HG03025 (cell line): ENCODE measurements around the gene OR10A6.

Experiments used
- ATAC-seq: cut with Tn5 transposase; IDR thresholded peaks from one replicate; pipeline ENCODE4 v1.9.1; 2021; ENCODE audit warnings: mild to moderate bottlenecking, moderate library complexity; ENCODE audit not compliant: unreplicated experiment, low FRiP score

OR10A6 gene

DNA sequence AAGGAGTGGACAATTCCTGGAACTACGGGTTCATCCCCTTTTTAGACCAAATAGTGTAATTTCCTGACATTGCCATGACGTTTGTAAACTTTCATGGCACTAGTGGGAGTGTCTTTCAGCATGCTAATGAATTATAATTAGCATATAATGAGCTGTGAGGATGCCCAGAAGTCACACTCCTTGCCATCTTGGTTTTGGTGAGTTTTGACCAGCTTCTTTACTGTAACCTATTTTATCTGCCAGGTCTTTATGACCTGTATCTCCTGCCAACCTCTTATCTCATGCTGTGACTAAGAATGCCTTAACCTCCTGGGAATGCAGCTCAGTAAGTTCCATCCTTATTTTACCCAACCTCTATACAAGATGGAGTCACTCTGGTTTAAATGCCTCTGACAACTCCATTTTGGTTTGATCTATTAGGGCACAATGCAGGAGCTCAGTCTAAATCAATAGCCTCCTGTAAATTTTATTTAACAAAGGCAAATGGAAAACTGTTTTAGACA is 20.7 kb downstream of the OR10A6 start:
- ATAC-seq = no peak

- ATAC-seq = no peak
These were observed 21.3 kb downstream of the OR10A6 start for GRCh38 chr11:7909585-7910285.

DNA sequence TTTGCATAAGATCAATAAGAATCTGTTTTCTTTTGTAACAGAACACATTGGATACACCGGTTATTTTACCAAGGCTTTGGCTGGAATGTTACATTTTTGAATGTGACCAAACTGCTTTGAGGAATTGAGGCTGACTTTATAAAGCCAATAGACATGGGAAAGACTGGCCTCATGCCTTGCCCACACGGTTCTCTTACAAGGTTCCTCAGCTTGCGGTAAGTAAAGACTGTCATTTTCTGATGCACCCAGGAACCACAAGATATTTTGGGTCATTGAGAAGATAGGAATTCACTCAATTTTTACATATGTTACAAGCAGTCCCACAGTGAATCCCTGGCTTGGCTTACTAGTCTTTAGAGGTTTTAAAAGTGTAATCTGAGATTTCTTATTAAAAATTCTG is 23.9 kb downstream of the OR10A6 start:
- no peak for ATAC-seq

- ATAC-seq = no peak
These were observed 24.6 kb downstream of the OR10A6 start for GRCh38 chr11:7906481-7906880.

DNA sequence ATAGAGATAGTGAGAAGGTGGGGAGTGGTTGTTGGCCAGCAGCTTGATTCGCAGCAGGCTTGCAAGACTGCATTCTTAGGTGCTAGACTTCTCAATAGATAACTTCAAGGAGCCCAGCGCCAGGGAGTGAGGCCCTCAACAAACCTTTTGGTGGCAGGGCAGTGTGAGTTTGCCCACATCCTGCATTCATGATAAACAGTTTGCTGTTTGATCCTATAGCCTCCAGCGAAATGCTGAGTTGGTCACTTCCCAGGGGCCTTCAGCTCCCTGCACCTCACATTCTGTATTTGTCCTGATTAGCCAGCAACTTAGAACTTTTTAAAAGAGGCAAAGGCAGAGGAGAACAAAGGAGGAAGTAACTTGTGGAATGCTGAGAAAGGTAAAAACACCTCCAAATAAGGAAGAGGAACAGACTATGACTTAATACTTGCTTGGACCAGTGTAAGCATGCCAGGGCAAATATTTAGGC is 25.1 kb downstream of the OR10A6 start:
- ATAC-seq = no peak

GRCh38 chr11:7905549-7905948 is 25.5 kb downstream of the OR10A6 start:
- ATAC-seq = no peak

DNA sequence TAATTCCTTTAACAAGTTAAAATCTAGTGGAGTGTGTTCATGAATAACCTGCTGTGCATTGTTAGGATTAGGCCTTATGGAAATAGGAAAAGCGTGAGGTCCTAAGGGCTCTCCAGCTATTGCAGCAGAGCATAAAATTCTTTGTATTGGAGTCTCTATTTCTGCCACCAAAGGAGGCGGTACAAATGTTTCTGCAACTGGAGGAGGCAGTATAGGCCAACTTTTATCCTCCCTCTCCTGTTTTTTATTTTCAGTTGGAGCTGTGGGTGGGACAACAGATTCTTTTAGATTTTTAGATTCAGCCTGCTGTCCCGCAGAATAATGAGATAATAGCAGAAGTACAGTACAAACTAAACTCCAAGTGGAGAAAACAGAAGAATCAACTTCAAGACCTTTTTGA is 26.2 kb downstream of the OR10A6 start:
- ATAC-seq = no peak

GRCh38 chr11:7903940-7904339 is 27.1 kb downstream of the OR10A6 start:
- no peak for ATAC-seq

- ATAC-seq = no peak
These were observed 29.7 kb downstream of the OR10A6 start for GRCh38 chr11:7901319-7901854.

GRCh38 chr11:7900686-7901085 is 30.4 kb downstream of the OR10A6 start:
- ATAC-seq = no peak

DNA sequence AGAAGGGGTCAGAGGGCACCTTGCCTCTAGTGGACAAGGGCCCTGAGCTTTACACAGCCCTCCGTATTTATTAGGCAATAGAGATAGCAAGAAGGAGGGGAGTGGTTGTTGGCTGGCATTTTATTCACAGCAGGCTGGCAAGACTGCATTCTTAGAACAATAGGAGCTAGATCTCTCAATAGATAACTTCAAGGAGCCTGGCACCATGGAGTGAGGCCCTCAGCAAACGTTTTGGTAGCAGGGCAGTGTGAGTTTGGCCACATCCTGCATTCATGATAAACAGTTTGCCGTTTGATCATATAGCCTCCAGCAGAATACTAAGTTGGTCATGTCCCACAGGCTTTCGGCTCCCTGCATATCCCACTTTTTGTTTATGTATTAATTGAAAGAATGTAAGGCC is 31.6 kb downstream of the OR10A6 start:
- no peak for ATAC-seq

GRCh38 chr11:7898666-7899283 is 32.3 kb downstream of the OR10A6 start:
- no peak for ATAC-seq

DNA sequence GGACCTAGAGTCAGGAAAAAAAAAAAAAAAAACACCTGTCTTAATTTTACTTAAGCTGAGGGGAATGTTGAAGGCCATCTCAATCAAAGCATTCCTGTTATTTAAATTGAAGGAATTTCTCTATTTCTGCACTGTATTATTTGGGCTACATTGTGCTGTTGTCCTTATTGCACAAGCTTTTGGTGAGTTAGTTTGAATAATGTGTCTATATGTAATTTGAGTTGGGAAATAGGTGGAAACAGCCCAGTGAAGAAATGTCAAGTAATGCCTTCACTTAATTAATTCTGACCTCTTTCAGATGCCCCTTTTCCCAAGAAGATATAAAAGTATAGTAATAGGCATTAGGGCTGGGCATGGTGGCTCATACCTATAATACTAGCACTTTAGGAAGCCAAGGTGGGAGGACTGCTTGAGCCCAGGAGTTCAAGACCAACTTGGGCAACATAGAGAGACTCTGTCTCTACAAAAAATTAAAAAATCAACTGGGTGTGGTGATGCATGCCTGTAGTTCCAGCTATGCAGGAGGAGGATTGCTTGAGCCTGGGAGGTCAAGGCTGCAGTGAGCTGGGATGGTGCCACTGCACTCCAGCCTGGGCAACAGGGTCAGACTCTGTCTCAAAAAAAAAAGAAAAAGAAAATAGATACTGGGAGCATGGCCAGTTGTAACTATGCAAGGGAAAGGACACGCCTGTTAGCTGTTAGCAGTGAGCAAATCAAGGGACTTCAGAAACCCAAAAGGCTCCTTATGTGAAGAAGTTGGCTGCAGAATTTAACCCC is 34.9 kb downstream of the OR10A6 start:
- no peak for ATAC-seq

DNA sequence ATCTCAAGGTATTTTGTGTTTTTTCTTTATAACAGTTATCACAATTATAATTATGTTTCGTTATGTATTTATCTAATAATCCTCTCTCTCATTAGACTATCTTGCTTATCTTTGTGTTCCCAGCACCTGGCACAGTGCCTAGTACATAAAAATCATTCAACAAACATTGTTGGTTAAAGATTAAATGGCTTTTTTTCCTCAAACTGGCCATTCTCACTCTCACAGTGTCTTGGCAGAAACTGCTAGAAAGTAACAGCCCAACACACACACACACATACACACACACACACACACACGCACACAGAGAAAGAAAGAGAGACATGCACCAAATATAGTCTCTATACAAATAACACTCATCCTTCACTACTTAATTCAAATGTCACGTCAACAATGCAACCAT is 36.8 kb downstream of the OR10A6 start:
- ATAC-seq = no peak

DNA sequence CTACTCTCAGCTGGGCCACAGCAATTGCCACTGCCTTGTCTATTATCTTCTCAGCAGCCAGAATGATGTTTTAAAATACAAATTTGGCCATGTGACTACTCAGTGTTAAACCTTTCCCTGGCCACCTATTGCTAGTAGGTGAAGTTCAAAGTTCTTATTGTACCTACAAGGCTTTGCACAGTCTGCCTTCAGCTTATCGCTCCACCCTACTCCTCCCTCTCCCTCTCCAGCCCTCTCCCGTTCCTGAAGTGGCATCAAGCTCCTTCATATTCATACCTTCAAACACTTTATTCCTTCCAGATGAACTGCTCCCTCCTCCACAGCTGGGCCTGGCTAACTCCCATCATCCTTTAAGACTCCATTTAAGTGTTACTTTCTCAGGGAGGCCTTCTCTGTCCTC is 37.3 kb downstream of the OR10A6 start:
- no peak for ATAC-seq

- peak; percentile 54 for ATAC-seq
These were observed 38.2 kb downstream of the OR10A6 start for GRCh38 chr11:7892840-7893254.

GRCh38 chr11:7892059-7892699 is 38.9 kb downstream of the OR10A6 start:
- peak; percentile 60 for ATAC-seq

DNA sequence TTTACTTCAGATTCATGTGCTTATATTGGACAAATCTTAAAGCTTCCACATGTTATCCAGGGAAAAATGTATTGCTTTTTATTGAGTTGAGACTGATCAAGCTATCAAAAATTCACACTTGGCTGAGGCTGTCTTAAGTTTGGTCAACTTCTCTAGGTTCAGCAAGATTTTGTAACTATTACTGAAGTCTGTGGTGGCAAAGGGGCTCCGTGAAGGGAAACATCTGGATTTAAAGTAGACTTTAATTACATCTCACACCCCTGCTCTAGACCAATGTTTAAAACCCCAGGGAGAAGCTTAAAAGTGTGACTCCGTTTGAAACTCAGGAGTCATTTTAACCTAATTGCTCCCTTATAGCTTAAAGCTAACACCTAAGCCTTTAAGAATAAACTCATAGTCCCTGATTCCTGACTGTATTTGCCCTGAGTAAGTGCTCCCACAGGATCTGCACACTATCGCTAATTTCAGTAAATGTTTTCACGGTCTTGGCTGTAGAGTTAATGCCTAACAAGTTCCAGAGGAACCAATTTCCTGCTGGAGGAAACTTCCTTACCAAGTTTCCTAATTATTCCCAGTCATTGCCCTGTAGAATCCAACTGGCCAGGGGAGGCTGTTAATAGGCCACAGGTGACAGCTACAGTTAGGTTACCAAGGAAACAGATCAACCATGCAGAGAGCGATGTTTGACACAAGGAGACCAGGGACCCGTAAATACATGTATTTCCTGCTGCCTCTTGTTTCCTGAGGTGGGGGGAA is 40.5 kb downstream of the OR10A6 start:
- no peak for ATAC-seq

DNA sequence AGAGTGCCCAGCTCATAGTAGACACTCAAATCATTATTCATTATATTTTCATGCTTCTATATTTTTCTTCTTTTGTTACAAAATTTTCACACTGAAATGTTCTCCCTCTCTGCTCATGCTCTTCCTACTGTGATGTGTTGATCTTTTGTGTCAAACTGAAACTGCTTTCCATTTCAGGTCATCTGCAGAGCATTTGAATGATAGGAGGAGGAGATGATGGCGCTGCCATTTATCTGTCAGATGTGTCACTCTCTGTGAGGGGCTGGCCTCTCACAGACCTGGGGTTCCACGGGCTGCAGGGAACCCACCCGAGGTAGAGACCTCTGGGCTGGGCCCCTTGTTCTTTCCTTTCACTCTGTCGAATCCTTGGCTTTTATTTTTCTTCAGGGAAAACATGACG is 41.1 kb downstream of the OR10A6 start:
- no peak for ATAC-seq

DNA sequence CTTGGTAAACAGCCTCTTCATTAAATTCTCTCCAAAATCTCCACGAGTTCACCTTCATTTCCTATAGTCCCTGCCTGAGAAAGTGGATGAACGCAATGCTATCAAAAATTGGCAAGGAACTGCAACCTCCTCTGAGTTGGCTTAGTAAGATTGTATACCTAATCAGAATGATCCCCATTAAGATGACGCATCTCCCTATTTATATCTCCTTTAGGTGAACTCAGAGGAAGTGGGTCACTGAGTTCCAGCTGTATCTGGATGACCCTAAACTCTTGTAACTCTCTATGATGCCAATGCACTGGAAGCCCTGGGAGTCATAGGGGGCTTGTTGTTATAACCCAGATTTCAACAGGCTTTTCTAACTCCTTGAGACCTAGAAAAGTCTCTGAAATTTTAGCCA is 48.2 kb downstream of the OR10A6 start:
- ATAC-seq = no peak
